Skin epidermis (tissue), 12 donors: ENCODE measurements around the gene HK3.

Experiments
- H3K27ac ChIP-seq, 21 experiments: fragments of 200-600 bp; sonication (generic) in 11 of 21; one replicate each; pipeline ENCODE4 v1.5.0; 2020; ENCODE audit warnings: mild to moderate bottlenecking in 3 of 21, inconsistent platforms in 2 of 21, moderate library complexity in 2 of 21
- H3K4me3 ChIP-seq, 7 experiments: fragments of 200-600 bp; sonication (generic) in 2 of 7; one replicate each; pipeline ENCODE4 v1.5.0; 2020; ENCODE audit warnings: inconsistent platforms in 2 of 7, mild to moderate bottlenecking in 2 of 7, moderate library complexity in 1 of 7

HK3 gene

DNA sequence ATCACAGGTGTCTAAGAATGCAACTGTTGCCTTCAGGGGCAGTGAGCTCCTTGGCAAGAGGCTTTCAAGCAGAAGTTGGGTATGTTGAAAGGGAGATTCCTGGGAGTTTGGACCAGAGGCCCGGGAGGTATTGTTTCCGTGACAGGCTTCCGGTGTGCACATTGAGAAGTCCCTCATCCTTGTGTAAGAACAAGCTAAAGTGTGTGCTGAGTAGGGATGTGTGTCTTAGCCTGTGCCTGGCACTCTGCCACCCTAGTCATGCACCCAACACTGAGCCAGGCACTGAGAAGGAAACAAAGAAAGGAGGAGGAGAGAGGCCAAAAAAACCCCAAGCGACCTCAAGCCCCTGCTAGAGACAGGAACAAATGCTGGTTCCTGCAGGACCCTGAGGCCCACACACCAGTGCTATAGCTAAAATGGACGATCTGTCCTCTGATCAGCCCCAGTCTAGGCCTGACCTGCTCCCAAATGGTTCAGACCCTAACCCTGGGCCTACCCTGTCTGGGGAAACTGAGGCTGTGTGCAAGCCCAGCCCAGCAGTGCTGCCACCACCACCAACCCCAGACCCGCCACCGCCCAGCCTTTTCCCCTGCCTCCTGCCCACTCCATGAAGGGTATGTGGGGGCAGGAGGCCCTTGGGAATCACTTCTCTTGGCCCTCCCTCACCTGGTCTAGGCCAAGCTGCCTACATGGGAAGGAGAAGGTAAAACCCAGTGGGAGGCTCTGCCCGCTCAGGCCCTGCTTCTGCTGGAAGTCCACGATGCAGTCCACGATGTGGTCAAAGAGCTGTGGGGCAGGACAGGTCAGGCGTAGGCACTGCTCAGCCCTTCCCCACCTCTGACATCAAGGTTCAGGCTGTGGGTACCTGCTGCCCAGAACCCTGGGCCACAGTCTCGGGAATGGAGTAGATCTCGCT lies 12.6 kb downstream of the HK3 start:
- no peak overlapping the region for H3K27ac ChIP-seq
- H3K4me3 ChIP-seq: no peak overlapping the region

DNA sequence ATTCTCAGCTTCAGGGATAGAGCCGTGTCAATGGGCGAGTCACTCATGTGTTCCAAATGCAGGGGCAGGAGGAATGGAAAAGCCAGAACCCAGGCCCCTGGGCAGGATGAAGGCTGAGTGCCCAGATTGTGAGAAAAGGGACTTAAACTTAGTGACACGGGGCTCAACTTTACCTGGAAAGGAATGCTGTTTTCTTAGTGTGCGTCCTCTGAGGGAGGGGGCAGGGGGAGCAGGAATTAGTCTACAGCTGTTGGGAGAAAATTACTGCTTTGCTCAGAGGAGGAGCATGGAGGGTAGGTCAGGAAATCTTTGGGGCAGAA lies 14.6 kb downstream of the HK3 start:
- Histone ChIP-seq H3K4me3 (no peak overlapping the region), H3K27ac (no peak overlapping the region)

DNA sequence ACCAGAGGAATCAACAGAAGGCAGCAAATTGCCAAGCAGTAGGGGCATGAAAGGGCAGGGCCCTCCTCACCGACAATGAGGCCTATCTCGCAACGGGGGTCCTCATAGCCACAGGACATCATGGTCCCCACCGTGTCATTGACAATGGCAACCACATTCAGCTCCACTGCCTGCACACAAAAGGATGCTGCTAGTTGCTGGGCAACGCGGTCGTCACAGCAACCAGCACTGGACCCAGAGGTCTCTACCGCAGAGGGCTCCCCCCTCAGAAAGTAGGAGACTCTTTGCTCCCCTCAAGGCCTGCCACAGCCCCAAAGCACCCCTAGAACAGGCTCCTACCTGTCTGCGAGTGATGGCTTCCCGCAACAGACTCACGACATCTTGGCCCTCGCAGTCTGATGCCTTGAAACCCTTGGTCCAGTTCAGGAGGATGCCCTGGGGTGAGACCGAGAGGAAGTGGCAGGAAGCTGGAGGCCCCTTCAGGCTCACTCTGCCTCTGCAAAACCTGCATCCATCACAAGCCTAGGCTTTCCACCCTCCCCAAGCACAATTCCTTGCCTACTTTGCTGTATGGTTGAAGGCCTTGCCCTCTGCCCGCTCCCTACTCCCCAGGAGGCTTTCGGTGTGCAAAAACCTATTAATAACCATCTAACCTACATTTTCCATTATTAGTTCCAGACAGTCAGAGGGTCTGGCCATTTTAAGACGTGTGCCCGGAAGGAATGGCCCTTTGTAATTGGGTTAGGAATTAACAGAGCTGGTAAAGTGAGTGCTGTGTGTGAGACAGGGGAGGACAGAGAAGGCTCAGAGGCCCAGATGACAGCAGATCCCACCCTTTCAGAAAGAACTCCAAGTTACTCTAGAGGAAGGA lies 15.2 kb downstream of the HK3 start:
- no peak overlapping the region for H3K4me3 ChIP-seq
- no peak overlapping the region for H3K27ac ChIP-seq

DNA sequence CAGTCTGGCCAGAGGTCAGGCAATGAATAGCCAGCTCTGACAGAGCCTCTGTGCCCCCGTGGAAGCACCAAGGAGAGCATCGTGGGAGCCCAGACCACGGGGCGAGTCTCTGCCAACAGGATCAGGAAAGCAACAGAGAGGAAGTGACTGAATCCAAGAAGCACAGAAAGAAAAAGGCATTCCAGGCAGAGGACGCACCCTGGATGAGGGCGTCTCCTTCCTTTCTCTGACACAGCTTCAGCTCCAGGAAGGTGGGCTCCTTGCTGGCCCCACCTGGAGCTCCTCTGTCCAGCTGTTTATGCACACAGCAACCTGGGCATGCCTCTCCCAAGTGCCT lies 16.6 kb downstream of the HK3 start:
- Histone ChIP-seq H3K27ac (no peak overlapping the region), H3K4me3 (no peak overlapping the region)

DNA sequence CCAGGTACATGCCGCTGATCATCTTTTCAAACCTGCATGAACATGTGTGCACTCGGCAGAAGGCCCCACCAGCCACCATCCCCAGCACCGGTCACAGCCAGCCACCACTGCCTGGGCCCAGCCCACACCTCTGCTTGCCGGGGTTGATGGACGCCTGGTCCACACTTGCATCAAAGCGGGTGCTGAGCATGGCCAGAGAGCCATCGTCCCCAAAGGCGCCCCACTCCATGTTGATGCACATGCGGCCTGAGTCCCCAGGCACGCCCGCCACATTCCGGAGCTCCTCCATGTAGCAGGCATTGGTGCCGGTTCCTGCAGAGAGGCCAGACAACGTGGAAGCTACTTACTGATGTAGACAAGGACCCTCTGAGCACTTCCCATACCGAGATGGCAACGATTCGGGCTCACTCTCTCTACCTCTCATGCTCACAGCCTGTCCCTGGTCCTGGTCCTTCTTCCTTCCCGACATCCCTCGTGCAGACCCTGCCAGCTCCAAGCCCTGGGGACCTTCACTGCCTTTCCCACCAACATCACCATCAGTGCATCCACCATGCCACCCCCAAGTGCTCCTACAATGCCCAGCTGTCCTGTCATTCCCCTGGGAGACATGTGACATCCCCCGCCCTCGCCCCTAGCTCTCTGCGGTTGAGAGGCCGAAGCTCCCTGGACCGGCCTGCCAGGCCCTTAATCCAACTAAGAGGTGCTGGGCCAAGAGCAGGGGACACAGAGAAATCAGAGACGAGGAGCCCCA lies 17.2 kb downstream of the HK3 start:
- H3K4me3 ChIP-seq: no peak overlapping the region

DNA sequence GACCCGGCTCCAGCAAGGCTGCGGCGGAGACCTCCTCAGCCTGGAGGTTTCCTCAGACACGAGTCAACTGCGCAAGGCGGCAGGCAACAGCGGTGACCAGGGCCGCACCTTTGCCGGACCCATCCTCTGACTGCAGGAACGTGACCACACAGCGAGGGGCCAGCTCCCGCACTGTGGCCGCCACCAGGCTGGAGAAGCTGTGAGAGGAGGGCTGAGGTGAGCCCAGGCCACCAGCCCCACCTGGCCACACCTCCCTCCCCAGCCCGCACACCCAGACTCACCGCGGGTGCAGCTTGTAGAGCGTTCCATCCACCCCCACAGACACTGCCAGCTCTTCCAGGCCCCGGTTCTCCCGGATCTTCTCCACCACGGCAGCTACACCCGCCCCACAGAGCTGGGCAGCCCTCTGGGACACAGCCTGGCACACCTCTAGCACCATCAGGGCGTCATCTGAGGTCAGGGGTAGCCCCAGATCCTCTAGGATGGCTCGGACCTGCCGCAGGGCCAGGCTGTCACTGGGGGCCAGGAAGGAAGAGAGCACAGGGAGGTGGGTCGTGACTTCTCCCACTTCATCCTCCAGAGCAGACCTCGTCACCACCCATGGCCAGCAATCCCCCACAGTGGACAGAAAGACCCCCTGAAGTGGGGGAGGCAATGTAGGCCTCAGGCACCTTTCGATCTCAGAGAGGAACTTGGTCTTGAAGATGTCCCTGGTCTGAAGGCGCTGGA lies 18.0 kb downstream of the HK3 start:
- no peak overlapping the region for H3K27ac ChIP-seq
- no peak overlapping the region for H3K4me3 ChIP-seq

More for the DNA sequence above, 17.2 kb downstream of the HK3 start:
- H3K27ac ChIP-seq: no peak overlapping the region

DNA sequence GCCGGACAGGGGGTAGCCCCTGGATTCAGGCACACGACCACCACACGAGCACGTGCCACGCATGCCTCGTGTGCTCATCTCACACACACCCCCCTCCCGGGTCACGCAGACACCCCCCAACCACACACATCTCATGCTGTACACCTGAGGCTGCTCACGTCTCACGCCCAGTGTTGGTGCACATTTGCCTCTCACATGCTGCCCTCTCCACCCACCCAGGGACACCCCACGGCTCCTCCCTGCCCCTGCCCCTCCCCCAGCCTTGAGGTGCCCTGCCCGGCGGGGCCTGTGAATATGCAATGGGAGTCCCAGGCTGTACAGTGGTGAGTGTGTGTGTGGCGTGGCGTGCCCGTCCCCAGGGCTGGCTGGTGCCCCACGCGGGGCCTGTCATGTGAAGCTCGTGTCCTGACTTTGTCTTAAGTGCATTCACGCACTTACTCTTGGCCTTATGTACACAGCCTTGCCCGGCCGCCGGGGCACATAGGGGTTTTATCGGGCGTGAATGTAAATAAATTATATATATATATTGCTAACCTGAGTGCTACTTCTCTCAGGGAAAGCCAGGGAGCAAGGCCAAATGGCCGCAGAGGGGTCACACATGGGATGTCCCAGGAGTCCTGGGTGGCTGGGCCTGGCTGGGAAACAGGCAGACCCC lies 18.7 kb downstream of the HK3 start:
- Histone ChIP-seq H3K4me3 (no peak overlapping the region), H3K27ac (no peak overlapping the region)

DNA sequence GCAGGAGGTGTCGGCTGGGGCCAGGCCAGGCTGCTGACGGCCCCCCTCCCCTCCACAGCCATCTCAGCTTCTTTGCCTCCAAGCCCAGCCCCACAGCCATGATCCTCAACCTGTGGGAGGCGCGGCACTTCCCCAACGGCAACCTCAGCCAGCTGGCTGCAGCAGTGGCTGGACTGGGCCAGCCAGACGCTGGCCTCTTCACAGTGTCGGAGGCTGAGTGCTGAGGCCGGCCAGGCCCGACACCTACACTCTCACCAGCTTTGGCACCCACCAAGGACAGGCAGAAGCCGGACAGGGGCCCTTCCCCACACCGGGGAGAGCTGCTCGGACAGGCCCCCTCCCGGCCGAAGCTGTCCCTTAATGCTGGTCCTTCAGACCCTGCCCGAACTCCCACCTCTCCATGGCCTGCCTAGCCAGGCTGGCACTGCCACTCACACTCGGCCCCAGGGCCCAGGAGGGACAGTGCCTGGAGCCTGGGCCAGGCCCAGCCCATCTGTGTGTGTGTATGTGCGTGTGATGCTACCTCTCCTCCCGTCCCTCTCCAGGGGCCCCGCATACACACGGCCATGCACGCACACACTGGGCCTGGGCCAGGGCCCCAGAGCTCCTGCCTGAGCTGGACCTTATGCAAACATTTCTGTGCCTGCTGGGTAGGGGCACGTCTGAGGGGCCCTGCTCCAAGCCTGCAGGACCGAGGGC lies 19.3 kb downstream of the HK3 start:
- H3K27ac ChIP-seq: no peak overlapping the region
- no peak overlapping the region for H3K4me3 ChIP-seq

DNA sequence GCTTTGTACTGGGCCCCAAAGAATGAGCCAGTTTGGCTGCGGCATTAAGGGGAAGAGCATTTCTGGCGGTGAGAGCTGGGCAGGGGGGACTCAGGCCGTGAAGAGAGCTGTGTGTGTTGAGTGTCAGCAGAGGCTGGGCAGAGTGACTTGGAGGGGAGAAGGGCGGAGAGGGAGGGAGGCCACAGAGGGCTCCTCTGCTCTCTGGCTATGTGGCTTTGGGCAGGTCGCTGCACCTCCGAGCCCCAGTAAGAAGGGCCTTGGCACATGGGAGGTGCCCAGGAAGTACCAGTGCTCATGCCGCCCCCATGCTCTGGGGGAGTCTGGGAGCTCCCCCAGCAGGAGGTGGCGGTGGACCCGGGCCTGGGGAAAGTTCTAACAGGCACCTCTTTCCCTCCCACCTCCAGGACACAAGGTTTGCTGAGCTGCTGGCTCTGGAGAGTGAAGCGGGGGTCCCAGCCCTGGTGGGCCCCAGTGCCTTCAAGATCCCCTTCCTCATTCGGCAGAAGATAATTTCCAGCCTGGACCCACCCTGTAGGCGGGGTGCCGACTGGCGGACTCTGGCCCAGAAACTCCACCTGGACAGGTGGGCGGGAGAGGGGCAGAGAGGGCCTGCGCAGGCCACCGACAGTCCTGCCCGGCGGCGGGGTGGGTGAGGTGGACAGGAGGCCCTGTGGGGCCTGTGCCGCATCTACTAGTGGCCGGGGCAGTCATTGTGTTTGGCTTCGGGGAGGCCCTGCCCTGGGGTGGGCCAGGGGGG lies 20.1 kb downstream of the HK3 start:
- Histone ChIP-seq H3K4me3 (no peak overlapping the region), H3K27ac (no peak overlapping the region)

DNA sequence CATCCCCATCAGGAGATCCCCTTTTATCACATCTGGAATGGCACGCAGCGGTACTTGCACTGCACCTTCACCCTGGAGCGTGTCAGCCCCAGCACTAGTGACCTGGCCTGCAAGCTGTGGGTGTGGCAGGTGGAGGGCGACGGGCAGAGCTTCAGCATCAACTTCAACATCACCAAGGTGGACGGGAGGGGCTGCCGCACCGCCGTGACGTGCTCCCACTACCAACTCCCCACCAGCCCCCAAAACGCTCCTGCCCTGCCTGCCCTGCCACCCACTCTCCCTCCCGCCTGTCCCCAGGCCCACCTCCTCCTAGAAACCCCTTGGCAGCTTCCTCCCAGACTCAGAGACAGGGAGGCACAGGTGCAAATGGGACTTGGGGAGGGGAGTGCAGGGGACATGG lies 20.7 kb downstream of the HK3 start:
- no peak overlapping the region for H3K27ac ChIP-seq

DNA sequence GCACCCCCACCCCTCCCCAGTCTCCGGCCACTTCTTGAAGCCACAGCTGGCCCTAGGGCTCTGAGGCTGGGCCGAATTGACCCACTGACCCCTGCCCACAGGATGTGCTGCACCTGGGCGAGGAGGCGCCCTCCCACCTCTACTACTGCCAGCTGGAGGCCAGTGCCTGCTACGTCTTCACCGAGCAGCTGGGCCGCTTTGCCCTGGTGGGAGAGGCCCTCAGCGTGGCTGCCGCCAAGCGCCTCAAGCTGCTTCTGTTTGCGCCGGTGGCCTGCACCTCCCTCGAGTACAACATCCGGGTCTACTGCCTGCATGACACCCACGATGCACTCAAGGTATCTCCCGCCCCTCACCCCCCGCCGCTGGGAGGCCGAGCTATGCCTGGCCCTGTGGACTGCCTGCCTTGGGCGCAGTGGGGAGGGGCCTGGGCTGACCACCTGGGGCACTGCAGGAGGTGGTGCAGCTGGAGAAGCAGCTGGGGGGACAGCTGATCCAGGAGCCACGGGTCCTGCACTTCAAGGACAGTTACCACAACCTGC lies 21.3 kb downstream of the HK3 start:
- no peak overlapping the region for H3K27ac ChIP-seq

More for the DNA sequence above, 20.7 kb downstream of the HK3 start:
- no peak overlapping the region for H3K4me3 ChIP-seq

DNA sequence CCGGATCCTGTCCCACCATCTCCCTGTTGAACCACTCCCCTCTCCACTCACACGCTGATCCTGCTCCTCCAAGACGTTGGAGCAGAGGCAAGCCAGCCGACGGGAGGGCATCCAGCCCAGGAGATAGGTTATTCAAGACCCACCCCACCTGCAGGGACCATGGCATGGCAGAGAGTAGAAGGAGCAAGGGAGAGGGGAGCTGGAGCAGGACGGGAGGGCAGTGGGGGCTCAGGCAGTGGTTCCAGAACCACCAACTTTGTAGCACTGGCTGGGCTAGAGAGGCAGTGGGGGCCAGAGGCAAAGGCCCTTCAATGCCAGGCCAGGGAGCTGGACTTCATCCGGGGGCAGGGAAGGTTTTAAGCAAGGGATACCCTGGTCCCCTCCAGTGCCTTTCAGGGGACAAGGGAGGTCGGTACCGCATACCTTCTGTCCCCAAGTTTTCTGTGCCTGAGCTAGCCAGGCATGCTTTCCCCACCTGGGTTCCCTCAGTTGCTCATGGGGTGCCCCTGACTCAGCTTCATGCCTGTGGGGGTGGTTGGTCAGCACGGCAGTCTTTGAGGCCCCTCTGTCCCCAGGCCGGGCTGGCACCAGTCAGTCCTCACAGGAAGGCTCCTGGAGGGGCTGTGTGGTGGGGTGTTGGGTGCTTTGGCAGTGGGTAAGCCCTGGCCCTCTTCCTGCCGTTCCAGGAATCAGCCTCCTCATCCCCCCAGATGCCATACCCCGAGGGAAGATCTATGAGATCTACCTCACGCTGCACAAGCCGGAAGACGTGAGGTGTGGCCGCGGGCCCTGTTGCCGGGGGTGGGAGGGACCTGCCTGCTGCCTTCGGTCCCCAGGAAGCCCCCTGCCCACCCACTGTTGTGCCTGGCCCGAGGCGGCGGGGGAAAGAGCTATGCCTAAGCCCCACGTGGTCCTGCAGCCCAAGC lies 22.4 kb downstream of the HK3 start:
- Histone ChIP-seq H3K4me3 (no peak overlapping the region), H3K27ac (no peak overlapping the region)

More for the DNA sequence above, 21.3 kb downstream of the HK3 start:
- no peak overlapping the region for H3K4me3 ChIP-seq

DNA sequence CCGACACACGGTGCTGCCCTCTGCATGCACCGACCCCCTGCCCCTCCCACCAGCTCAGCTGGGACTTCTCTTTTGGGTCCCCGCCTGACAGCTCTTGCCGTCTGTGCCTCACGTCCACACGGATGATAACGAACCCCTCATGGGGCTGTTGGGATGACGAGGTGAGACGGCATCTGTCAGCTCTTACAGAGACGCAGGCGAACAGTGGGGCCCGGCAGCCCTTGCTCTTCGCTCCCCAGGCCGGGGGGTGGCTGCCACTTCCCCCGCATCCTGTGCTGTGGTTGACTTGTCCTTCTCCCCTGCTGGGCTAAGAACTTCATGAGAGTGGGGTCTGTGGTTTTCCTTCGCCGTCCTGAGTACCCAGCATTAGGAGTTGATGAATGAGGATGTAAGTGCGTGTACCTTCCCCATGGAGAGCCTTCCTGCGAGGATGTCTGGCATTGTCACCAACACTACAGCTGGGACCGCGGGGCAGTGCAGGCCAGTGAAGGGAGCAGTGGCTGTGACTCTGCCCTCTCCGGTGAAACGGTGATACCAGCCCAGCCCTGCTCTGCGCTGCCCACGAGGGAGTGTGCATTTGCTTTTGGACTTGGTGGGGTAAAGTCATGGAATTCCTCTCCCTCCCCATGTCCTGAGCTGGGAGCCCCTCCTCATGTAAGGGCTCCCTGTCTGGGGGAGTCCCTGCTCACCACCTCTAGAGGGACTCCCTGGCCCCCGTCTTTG lies 23.2 kb downstream of the HK3 start:
- H3K27ac ChIP-seq: no peak overlapping the region

DNA sequence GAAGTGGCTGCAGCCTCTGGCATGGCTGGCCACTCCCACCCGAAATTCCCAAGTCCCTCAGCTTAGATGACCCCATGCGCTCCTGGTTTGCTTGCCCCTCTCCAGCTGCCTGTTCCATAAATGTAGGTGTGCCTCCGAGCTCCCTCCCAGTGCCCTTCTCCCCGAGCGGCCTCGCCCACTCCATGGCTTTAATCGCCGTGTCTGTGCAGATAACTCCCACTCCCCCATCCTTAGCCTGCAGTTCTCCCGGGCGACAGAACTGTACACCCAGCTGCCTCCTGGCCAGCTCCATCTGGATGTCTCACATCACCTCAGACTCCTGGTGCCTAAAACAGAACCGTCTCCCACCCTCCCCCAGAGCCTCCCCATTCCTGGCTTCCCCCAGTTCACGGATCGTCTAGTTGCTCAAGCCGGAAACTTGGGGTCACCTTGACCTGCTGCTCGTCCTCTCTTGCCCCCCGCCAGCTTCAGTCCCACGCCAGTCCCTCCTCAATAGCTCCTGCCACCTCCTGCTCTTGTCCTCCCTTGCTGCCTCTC lies 24.1 kb downstream of the HK3 start:
- H3K27ac ChIP-seq: no peak overlapping the region
- H3K4me3 ChIP-seq: no peak overlapping the region

More for the DNA sequence above, 23.2 kb downstream of the HK3 start:
- no peak overlapping the region for H3K4me3 ChIP-seq

DNA sequence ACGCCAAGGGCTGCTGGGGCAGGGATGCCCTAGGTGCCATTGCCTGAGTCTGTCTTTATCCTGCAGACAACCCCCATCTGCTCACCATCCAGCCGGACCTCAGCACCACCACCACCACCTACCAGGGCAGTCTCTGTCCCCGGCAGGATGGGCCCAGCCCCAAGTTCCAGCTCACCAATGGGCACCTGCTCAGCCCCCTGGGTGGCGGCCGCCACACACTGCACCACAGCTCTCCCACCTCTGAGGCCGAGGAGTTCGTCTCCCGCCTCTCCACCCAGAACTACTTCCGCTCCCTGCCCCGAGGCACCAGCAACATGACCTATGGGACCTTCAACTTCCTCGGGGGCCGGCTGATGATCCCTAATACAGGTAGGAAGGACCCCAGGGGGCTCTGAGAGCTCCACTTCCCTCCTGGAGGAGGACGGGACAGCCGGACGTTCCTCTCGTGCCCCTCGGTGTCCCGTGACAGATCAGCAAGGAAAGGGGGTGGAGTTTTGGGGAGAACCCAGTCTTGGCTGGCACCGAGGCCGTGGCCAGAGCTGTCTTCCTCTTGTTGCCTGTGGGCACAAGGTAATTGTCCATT lies 24.9 kb downstream of the HK3 start:
- no peak overlapping the region for H3K27ac ChIP-seq

More for the DNA sequence above, 24.9 kb downstream of the HK3 start:
- no peak overlapping the region for H3K4me3 ChIP-seq
